Measurements from ENCODE around the gene DCK. TPM values are rescaled to one million over a fixed set of nuclear protein-coding genes. Genes with fewer than 3 reads are reported as not detected.

Gene DCK
- total and polyA plus RNA-seq, 2 donors (not counting 1 experiment from before 2014, with no cell fraction given), result 34.8 to 58.2 TPM

DNA sequence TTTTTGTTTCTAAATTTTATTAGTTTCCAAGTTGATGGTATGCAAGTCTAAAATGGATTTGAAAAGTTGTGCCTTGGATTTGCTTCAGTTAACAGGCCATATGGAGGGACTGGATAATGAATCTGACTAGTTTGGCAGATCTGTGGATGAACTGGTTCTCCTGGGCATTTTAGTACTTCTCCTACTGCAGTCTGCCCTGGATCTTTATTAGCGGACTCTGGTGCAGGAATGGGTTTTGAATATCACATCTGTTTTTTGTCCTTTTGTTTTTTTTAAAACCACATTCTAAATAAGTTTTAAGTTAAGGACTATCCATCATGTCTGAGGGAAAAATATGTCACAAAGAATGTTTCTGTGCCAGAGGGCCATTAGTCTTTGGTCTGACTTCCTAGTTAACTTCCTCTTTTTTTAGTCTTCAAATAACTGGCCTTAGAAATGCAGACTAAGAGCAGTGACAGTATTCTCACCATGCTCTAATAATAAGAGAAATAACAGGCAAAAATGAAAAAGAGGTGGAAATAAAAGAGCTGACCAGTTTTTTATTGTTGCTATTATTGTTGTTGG, 13.9 kb upstream of the DCK start:
- ChIA-PET POLR2A (no interaction called here), CTCF (no interaction called here)
- Histone ChIP-seq H3K9me3 (ENCODE audit: control extremely low read depth in 1 of 3, control insufficient read depth in 2 of 3, insufficient read depth in 1 of 3, low read length in 2 of 3) (no peaks in the 10 kb centered on the region), H3K27me3 (replicated peaks in 1 of 4; ENCODE audit: control extremely low read depth in 1 of 4, control insufficient read depth in 3 of 4, insufficient read depth in 4 of 4, low read length in 3 of 4) (no peaks in the 10 kb centered on the region), H3K27ac (ENCODE audit: low read length in 2 of 2) (peak overlapping the region in 1 of 2 donors; percentile 55), H3K36me3 (replicated peaks in 1 of 2; ENCODE audit: control extremely low read depth in 1 of 2, control insufficient read depth in 1 of 2, extremely low read depth in 1 of 2, insufficient read depth in 2 of 2, low read length in 1 of 2) (no peaks in the 10 kb centered on the region), H3K4me1 (ENCODE audit: control insufficient read depth in 2 of 2, insufficient read depth in 2 of 2, low read length in 2 of 2) (peaks cover 12 to 13% of the 10 kb centered on the region in 2 donors), H3K4me2 (replicated peaks; ENCODE audit: low read depth, low read length, poor library complexity, severe bottlenecking) (peak overlapping the region; percentile 35), H3K9ac (ENCODE audit: low read length) (no peak overlapping the region), H3K4me3 (ENCODE audit: control extremely low read depth in 1 of 5, extremely low read depth in 1 of 5, insufficient read depth in 1 of 5, low read depth in 2 of 5, low read length in 4 of 5) (no peak overlapping the region), H2AFZ (ENCODE audit: insufficient read depth, low read depth, low read length, poor library complexity, severe bottlenecking) (peak overlapping the region; percentile 55), H3K79me2 (ENCODE audit: control insufficient read depth, insufficient read depth, low read length) (no peaks in the 10 kb centered on the region), H4K20me1 (ENCODE audit: control insufficient read depth, insufficient read depth, low read length, poor library complexity, severe bottlenecking) (no peaks in the 10 kb centered on the region)
- DNase-seq (peak; percentile 53), ATAC-seq (ENCODE audit: low read depth) (peak; percentile 47)
- H3K9me3 Mint-ChIP-seq (ENCODE audit: insufficient read depth), result no peaks in the 10 kb centered on the region
- intact Hi-C loops (cut with micrococcal nuclease), result loop anchor here (2.0 kb wide), 1 partner anchor 13 kb away; the partner anchor contains the start of gene DCK
- WGBS (ENCODE audit: insufficient coverage), result no CpG with 5 or more reads among the region's 1 CpG
- peak overlapping the region; percentile 34 for H3K27ac Mint-ChIP-seq
- TF ChIP-seq, protein P1, sequence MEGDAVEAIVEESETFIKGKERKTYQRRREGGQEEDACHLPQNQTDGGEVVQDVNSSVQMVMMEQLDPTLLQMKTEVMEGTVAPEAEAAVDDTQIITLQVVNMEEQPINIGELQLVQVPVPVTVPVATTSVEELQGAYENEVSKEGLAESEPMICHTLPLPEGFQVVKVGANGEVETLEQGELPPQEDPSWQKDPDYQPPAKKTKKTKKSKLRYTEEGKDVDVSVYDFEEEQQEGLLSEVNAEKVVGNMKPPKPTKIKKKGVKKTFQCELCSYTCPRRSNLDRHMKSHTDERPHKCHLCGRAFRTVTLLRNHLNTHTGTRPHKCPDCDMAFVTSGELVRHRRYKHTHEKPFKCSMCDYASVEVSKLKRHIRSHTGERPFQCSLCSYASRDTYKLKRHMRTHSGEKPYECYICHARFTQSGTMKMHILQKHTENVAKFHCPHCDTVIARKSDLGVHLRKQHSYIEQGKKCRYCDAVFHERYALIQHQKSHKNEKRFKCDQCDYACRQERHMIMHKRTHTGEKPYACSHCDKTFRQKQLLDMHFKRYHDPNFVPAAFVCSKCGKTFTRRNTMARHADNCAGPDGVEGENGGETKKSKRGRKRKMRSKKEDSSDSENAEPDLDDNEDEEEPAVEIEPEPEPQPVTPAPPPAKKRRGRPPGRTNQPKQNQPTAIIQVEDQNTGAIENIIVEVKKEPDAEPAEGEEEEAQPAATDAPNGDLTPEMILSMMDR (IDR thresholded peaks at IDR 0.05), result no peak
- TF ChIP-seq EZH2 (IDR thresholded peaks at IDR 0.05; ENCODE audit: borderline replicate concordance, insufficient read depth, low read depth, low read length, poor library complexity, severe bottlenecking), result no peak
- peak overlapping the region; percentile 21 for H3K4me3 Mint-ChIP-seq
- peaks cover 17% of the 10 kb centered on the region for H3K4me1 Mint-ChIP-seq
- H3K27me3 Mint-ChIP-seq, result no peaks in the 10 kb centered on the region

GRCh38 chr4:70980196-70980595, 13.3 kb upstream of the DCK start:
- Histone ChIP-seq H4K20me1 (ENCODE audit: control insufficient read depth, insufficient read depth, low read length, poor library complexity, severe bottlenecking) (no peaks in the 10 kb centered on the region), H3K4me3 (ENCODE audit: control extremely low read depth in 1 of 5, extremely low read depth in 1 of 5, insufficient read depth in 1 of 5, low read depth in 2 of 5, low read length in 4 of 5) (no peak overlapping the region), H3K9ac (ENCODE audit: low read length) (no peak overlapping the region), H3K79me2 (ENCODE audit: control insufficient read depth, insufficient read depth, low read length) (no peaks in the 10 kb centered on the region), H3K4me1 (ENCODE audit: control insufficient read depth in 2 of 2, insufficient read depth in 2 of 2, low read length in 2 of 2) (peaks cover 12 to 13% of the 10 kb centered on the region in 2 donors), H3K27ac (ENCODE audit: low read length in 2 of 2) (peak overlapping the region in 1 of 2 donors; percentile 55), H3K27me3 (replicated peaks in 1 of 4; ENCODE audit: control extremely low read depth in 1 of 4, control insufficient read depth in 3 of 4, insufficient read depth in 4 of 4, low read length in 3 of 4) (no peaks in the 10 kb centered on the region), H3K9me3 (ENCODE audit: control extremely low read depth in 1 of 3, control insufficient read depth in 2 of 3, insufficient read depth in 1 of 3, low read length in 2 of 3) (no peaks in the 10 kb centered on the region), H3K36me3 (replicated peaks in 1 of 2; ENCODE audit: control extremely low read depth in 1 of 2, control insufficient read depth in 1 of 2, extremely low read depth in 1 of 2, insufficient read depth in 2 of 2, low read length in 1 of 2) (no peaks in the 10 kb centered on the region), H3K4me2 (replicated peaks; ENCODE audit: low read depth, low read length, poor library complexity, severe bottlenecking) (peak overlapping the region; percentile 35), H2AFZ (ENCODE audit: insufficient read depth, low read depth, low read length, poor library complexity, severe bottlenecking) (peak overlapping the region; percentile 55)
- no peak for DNase-seq
- intact Hi-C loops (cut with micrococcal nuclease), result no loop called here
- Mint-ChIP-seq H3K4me1 (peaks cover 17% of the 10 kb centered on the region), H3K9me3 (ENCODE audit: insufficient read depth) (no peaks in the 10 kb centered on the region), H3K27ac (no peak overlapping the region), H3K27me3 (no peaks in the 10 kb centered on the region), H3K4me3 (no peak overlapping the region)
- POLR2A ChIA-PET, result no interaction called here
- no peak for ATAC-seq (ENCODE audit: low read depth)
- CTCF ChIA-PET, result no interaction called here
- TF ChIP-seq, protein P1 (IDR thresholded peaks at IDR 0.05), result no peak
- no peak for TF ChIP-seq EZH2 (IDR thresholded peaks at IDR 0.05; ENCODE audit: borderline replicate concordance, insufficient read depth, low read depth, low read length, poor library complexity, severe bottlenecking)
